Activated CD8-positive, alpha-beta T cell treated with anti-CD3 and anti-CD28 coated beads, Interleukin-2, amount 10 ng/mL, durations not matched to agents 7 days and 5 days (primary cell): ENCODE measurements around the gene GREB1. TPM values are rescaled to one million over a fixed set of nuclear protein-coding genes. Genes with fewer than 3 reads are reported as not detected.

Source experiments
- ATAC-seq: fragments of 150-1000 bp; cut with Tn5 transposase; one replicate; pipeline ENCODE4 v1.10.0; 2021; ENCODE audit warnings: moderate library complexity
- CTCF ChIA-PET: fragments of 350-600 bp; sonication (Branson Sonifier 250); formaldehyde crosslinking; loops from one replicate; lab custom pipeline; 2021; ENCODE audit warnings: antibody characterized with exemption; lab: Charles Lee
- POLR2A ChIA-PET: fragments of 350-600 bp; sonication (Branson Sonifier 250); formaldehyde crosslinking; loops from one replicate; lab custom pipeline; 2021; ENCODE audit warnings: antibody characterized with exemption; lab: Charles Lee
- DNase-seq: peaks from one replicate; pipeline ENCODE4 v3.0.0-alpha.2; 2020
- H3K27ac Mint-ChIP-seq: one replicate; pipeline ENCODE4 v1.8.0; 2021; ENCODE audit warnings: mild to moderate bottlenecking, mixed read lengths
- H3K27me3 Mint-ChIP-seq: one replicate; pipeline ENCODE4 v1.8.0; 2021; ENCODE audit warnings: low read depth, mixed read lengths
- H3K36me3 Mint-ChIP-seq: one replicate; pipeline ENCODE4 v1.8.0; 2021; ENCODE audit warnings: low read depth, mixed read lengths
- H3K4me1 Mint-ChIP-seq: one replicate; pipeline ENCODE4 v1.8.0; 2021; ENCODE audit warnings: low read depth, mixed read lengths
- H3K4me3 Mint-ChIP-seq: one replicate; pipeline ENCODE4 v1.8.0; 2021; ENCODE audit warnings: mild to moderate bottlenecking, mixed read lengths
- H3K9me3 Mint-ChIP-seq: one replicate; pipeline ENCODE4 v1.8.0; 2022; ENCODE audit warnings: mixed read lengths; ENCODE audit not compliant: insufficient read depth
- total RNA-seq, 2 experiments: library from RNA; stranded (reverse); gene quantifications; one replicate each; pipeline ENCODE4 v1.2.3, GENCODE V29; 2021

Gene GREB1
- total RNA-seq, 2 experiments from 2014 or later, result 0.42 to 0.68 TPM

DNA sequence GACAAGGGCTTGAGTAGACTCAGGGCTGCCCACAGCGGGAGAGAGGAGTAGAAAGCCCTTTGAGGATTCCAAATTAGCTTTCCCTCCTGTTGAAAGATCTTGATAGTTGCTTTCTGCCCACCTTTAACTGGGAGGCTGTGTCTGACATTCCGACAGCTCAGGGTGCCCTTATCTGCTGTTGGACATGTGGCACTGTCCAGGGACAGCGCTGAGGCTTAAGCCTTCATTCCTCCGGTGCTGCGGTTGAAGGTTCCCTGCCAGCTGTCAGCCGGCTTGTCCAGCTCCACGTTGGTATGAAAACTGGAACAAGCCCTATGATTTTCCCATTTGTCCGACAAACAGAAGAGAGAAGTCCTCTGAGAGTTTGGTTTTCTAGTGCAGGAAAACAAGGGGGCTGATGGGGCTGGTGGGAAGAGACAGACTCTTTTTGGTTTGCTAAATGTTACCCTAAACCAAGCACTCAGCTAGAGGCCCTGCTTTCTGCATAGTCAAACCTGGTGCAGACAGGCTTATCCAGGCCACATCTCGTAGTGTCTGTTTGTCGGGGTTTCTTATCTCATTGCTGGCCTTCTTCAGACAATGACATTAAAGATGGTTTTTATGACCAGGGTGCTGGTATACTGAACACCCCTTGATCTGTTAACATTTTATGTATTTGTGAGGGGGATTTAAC lies 24.5 kb downstream of the GREB1 start:
- ATAC-seq (no peak), DNase-seq (no peak)
- H3K27me3 Mint-ChIP-seq, result peaks cover 27% of the 10 kb centered on the region
- H3K4me3 Mint-ChIP-seq, result no peak overlapping the region
- H3K9me3 Mint-ChIP-seq, result no peaks in the 10 kb centered on the region
- no peaks in the 10 kb centered on the region for H3K36me3 Mint-ChIP-seq
- POLR2A ChIA-PET, result no interaction called here
- CTCF ChIA-PET, result interaction anchor here (1.3 kb wide), 1 partner anchor 24 kb away, joined by 6 read pairs; no protein-coding TSS in a partner anchor
- H3K4me1 Mint-ChIP-seq, result peaks cover 6% of the 10 kb centered on the region
- no peak overlapping the region for H3K27ac Mint-ChIP-seq

DNA sequence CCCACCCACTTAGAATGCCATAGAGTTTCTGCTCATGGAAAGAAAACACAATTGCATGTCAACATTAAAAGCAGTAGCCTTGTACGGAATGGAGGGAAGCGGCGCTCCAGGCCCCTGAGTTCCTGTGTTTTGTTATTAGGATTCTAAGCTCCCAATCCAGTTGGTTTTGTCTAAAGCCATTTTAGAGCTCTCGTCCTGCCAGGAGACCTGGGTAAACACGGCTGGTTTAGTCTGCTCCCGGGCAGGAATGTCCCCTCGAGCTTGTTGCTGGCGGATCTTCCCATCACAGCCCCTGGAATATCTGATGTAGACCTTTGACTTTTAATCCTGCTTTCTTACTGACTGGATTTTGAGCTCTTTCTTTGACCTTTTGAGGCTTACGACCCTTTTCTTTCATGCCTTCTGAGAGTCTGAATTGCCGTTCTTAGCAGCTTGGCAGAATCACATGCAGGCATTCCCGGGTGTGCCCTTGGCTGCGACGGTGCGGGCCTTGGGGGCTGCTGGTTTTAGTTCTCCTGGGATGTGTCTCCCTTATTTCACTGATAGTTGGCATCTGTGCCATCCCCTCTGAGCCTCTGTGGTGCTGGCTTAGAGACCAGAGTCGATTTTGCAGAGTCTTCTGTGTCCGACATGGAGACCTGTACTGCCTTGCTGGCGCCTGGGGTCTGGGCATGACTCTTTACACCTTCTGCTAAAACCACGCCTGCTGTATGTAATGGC lies 25.4 kb downstream of the GREB1 start:
- ChIA-PET POLR2A (no interaction called here), CTCF (no interaction called here)
- ATAC-seq (no peak), DNase-seq (no peak)
- Mint-ChIP-seq H3K27ac (no peak overlapping the region), H3K36me3 (no peaks in the 10 kb centered on the region), H3K4me1 (peaks cover 3% of the 10 kb centered on the region), H3K27me3 (peaks cover 24% of the 10 kb centered on the region), H3K4me3 (no peak overlapping the region), H3K9me3 (no peaks in the 10 kb centered on the region)

GRCh38 chr2:11559786-11560155 lies 25.9 kb downstream of the GREB1 start:
- ATAC-seq (no peak), DNase-seq (no peak)
- peaks cover 20% of the 10 kb centered on the region for H3K27me3 Mint-ChIP-seq
- POLR2A ChIA-PET, result no interaction called here
- CTCF ChIA-PET, result no interaction called here
- no peaks in the 10 kb centered on the region for H3K4me1 Mint-ChIP-seq
- H3K36me3 Mint-ChIP-seq, result no peaks in the 10 kb centered on the region
- no peak overlapping the region for H3K27ac Mint-ChIP-seq
- no peaks in the 10 kb centered on the region for H3K9me3 Mint-ChIP-seq
- no peak overlapping the region for H3K4me3 Mint-ChIP-seq

- no peak for ATAC-seq
- Mint-ChIP-seq H3K36me3 (no peaks in the 10 kb centered on the region), H3K4me1 (no peaks in the 10 kb centered on the region), H3K9me3 (no peaks in the 10 kb centered on the region), H3K27me3 (peaks cover 12% of the 10 kb centered on the region), H3K4me3 (no peak overlapping the region), H3K27ac (no peak overlapping the region)
- ChIA-PET POLR2A (no interaction called here), CTCF (interaction anchor here (0.6 kb wide), 1 partner anchor 22 kb away, joined by 3 read pairs; no protein-coding TSS in a partner anchor)
- no peak for DNase-seq
Observed at GRCh38 chr2:11560806-11561205, 27.0 kb downstream of the GREB1 start.

DNA sequence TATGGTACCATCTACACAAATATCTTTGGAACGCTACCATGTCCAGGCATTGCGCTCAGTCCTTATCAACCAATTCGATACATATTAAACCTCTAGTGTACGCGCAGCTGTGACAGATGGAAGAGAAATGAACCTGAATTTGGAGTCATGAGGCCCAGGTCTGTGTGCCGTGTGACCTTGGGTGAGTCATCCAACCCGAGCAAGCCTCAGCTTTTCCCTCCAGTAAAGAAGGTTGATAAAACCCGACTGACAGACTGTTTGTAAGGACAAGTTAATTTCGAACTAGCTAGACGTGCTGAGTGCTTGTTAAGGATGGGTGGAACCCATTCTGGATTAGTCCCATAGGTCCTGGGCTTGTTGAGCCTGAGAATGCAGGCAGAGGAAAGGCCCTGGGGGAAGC lies 28.2 kb downstream of the GREB1 start:
- Mint-ChIP-seq H3K4me3 (no peak overlapping the region), H3K27me3 (peaks cover 7% of the 10 kb centered on the region), H3K4me1 (no peaks in the 10 kb centered on the region), H3K27ac (no peak overlapping the region), H3K36me3 (no peaks in the 10 kb centered on the region), H3K9me3 (no peaks in the 10 kb centered on the region)
- DNase-seq (no peak), ATAC-seq (no peak)
- POLR2A ChIA-PET, result no interaction called here
- CTCF ChIA-PET, result no interaction called here

DNA sequence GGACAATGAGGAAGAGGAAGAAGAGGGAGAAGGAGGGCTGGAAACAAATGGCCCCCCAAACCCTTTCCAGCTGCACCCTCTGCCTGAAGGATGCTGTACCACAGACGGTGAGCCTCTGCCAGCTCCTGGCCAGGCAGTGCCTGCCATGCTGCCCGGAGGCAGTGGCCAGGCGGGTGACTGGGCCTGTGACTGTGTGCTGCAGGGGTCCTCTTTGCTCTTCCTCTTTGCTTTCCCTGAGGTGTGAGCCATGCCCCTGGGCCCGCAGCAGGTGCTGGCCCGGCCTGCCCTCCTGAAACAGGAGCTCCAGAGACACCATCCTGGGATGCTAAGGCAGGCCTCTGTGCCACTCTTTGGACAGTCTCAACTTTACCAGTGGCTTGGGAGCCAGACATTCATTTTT lies 28.6 kb downstream of the GREB1 start:
- CTCF ChIA-PET, result no interaction called here

DNA sequence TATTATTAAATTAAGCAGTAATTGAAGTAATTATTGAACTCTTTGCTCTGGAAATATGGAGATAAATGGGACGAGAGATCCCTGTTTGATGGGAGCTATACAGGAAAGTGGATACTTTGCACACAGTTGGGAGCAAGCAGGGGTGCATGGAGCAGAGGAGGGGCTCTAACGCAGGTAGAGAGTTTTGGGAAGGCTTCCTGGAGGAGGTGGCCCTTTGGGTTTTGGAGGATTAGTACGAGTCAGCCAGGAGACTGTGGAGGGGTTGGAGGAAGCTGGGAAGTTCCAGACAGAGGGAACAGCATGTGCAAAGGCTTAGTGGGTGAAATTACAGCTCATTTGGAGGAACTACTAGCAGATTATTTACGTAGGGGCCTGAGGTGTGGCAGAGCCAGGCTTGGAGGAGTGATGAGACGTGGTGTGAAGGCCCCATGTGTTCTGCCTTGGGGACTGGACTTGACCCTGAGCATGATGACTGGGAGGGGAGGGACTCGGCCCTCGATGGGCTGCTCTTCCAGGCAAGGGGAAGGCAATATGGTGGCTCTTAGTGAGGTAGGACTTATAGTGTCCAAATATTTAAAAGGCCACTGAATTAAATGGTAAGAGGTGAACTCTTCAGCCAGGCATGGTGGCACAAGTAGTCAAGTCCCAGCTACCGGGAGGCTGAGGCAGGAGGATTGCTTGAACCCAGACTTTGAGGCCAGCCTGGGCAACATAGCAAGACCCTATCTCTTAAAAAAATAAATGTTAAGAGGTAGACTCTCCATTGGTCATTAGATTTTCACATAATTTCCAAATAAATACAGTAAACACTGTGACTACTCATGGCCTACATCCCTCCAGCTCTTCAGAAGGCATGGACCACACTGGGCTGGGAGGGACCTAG lies 30.2 kb downstream of the GREB1 start:
- ChIA-PET CTCF (interaction anchor here (1.1 to 2.4 kb wide), 2 partner anchors 20 to 432 kb away, joined by 3 to 9 read pairs; no protein-coding TSS in a partner anchor), POLR2A (no interaction called here)
- DNase-seq (no peak), ATAC-seq (no peak)
- no peak overlapping the region for H3K4me3 Mint-ChIP-seq
- no peaks in the 10 kb centered on the region for H3K27me3 Mint-ChIP-seq
- H3K36me3 Mint-ChIP-seq, result no peaks in the 10 kb centered on the region
- H3K4me1 Mint-ChIP-seq, result no peaks in the 10 kb centered on the region
- no peak overlapping the region for H3K27ac Mint-ChIP-seq
- no peaks in the 10 kb centered on the region for H3K9me3 Mint-ChIP-seq

More for the DNA sequence above, 28.6 kb downstream of the GREB1 start:
- ATAC-seq (no peak), DNase-seq (no peak)
- Mint-ChIP-seq H3K4me1 (no peaks in the 10 kb centered on the region), H3K9me3 (no peaks in the 10 kb centered on the region), H3K27me3 (peaks cover 3% of the 10 kb centered on the region), H3K27ac (no peak overlapping the region), H3K4me3 (no peak overlapping the region), H3K36me3 (no peaks in the 10 kb centered on the region)
- POLR2A ChIA-PET, result no interaction called here

GRCh38 chr2:11564816-11565567 lies 31.1 kb downstream of the GREB1 start:
- POLR2A ChIA-PET, result no interaction called here
- Mint-ChIP-seq H3K27ac (no peak overlapping the region), H3K4me1 (no peaks in the 10 kb centered on the region), H3K9me3 (no peaks in the 10 kb centered on the region), H3K36me3 (no peaks in the 10 kb centered on the region), H3K4me3 (no peak overlapping the region), H3K27me3 (no peaks in the 10 kb centered on the region)
- ATAC-seq (no peak), DNase-seq (no peak)
- CTCF ChIA-PET, result interaction anchor here (1.0 to 2.4 kb wide), 4 partner anchors 18 to 433 kb away, joined by 3 to 9 read pairs (median 4); no protein-coding TSS in a partner anchor

GRCh38 chr2:11566383-11566782 lies 32.5 kb downstream of the GREB1 start:
- H3K9me3 Mint-ChIP-seq, result no peaks in the 10 kb centered on the region
- DNase-seq, result no peak
- no peak overlapping the region for H3K4me3 Mint-ChIP-seq
- no peaks in the 10 kb centered on the region for H3K27me3 Mint-ChIP-seq
- ChIA-PET CTCF (interaction anchor here (1.6 to 2.4 kb wide), 2 partner anchors 16 to 18 kb away, joined by 4 to 9 read pairs; no protein-coding TSS in a partner anchor), POLR2A (no interaction called here)
- H3K4me1 Mint-ChIP-seq, result no peaks in the 10 kb centered on the region
- no peaks in the 10 kb centered on the region for H3K36me3 Mint-ChIP-seq
- H3K27ac Mint-ChIP-seq, result no peak overlapping the region
- ATAC-seq, result no peak

DNA sequence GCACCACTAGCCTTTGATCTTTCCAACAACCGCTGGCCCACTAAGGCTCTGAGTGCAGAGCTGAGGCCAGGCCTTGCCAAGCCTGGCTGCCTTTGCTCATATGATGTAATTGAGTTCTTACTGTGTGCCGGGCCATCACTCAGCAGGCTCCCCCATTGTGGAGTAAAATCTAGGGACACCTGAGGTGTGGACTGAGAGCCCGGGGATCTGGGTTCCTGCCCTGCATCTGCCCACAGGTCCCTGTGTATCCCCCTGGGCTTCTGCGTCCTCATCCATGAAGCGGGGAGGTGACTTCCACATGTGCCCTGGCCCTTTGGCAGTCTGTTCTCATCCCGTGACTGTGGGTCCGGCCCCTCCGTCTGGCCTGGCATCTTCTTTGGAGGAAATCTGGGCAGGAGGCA lies 33.8 kb downstream of the GREB1 start:
- Mint-ChIP-seq H3K27me3 (no peaks in the 10 kb centered on the region), H3K4me1 (no peaks in the 10 kb centered on the region), H3K9me3 (no peaks in the 10 kb centered on the region), H3K4me3 (no peak overlapping the region), H3K36me3 (no peaks in the 10 kb centered on the region), H3K27ac (no peak overlapping the region)
- CTCF ChIA-PET, result no interaction called here
- ATAC-seq (no peak), DNase-seq (no peak)
- POLR2A ChIA-PET, result no interaction called here

DNA sequence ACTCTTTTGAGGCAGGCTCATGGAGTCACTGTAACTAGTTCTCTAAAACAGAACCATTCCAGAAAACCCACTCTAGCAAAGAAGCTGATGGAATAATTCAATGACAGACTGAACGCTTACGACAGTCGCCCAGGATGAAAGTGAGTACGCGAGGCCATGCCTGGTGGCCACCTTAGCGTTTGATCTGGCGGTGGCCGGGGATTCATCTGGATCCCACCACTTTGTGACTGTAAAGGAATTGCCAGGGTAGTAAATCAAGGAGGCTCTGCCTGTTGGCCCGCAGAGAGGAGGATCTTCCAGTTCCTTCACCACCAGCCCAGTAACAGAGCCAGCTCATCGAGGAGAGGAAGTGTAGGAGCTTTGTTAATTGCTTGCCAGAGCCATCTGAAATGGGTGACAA lies 34.6 kb downstream of the GREB1 start:
- Mint-ChIP-seq H3K27me3 (no peaks in the 10 kb centered on the region), H3K4me1 (no peaks in the 10 kb centered on the region), H3K4me3 (no peak overlapping the region), H3K27ac (no peak overlapping the region), H3K9me3 (no peaks in the 10 kb centered on the region), H3K36me3 (no peaks in the 10 kb centered on the region)
- DNase-seq (no peak), ATAC-seq (no peak)
- ChIA-PET CTCF (no interaction called here), POLR2A (no interaction called here)
